C4-2B (cell line): ENCODE measurements around the gene ZNF786.

Source experiments
- CTCF ChIP-seq: fragments of 450-650 bp; conservative IDR thresholded peaks from 2 replicates; pipeline ENCODE4 v1.5.1; 2017; ENCODE audit warnings: mild to moderate bottlenecking
- ZFX ChIP-seq: fragments of 450-650 bp; IDR thresholded peaks from 2 replicates; pipeline ENCODE4 v1.6.1; 2017

DNA sequence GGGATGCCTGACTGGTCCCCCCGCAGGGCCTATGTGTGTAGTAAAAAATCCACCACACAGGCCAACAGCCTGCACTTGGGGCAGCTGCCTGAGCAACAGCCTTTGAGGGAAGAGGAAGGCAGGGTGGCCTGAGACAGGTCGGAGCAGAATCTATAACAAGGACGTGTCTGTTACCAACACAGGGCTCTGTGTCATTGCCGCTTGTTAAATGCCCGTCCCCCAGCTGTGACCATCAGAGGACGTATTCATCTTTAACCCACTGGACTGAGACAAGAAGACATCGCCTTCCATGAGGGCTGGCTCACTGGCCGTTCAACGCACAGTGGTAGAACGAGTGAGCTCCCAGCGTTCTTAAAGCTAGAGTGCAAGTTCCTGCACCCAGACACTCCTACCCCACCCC is 70.0 kb downstream of the ZNF786 start:
- no peak for TF ChIP-seq CTCF
- TF ChIP-seq ZFX, result no peak
